Measurements from ENCODE around the gene GABRA6. TPM values are rescaled to one million over a fixed set of nuclear protein-coding genes. Genes with fewer than 3 reads are reported as not detected.

Gene GABRA6
- total RNA-seq, 4 donors from 2014 or later: not detected

GRCh38 chr5:161691911-161692310 is 6.4 kb downstream of the GABRA6 start:
- DNase-seq: no peak
- Histone ChIP-seq H3K4me1 (no peaks in the 10 kb centered on the region), H3K27ac (no peak overlapping the region), H3K36me3 (no peaks in the 10 kb centered on the region), H3K9me3 (no peaks in the 10 kb centered on the region), H3K27me3 (no peaks in the 10 kb centered on the region), H3K4me3 (no peak overlapping the region)
- WGBS, 2 donors: 66 to 73% methylated on average over 6 of the region's 7 CpGs
- TF ChIP-seq POLR2A (IDR thresholded peaks at IDR 0.05): no peak
- TF ChIP-seq, protein P1, sequence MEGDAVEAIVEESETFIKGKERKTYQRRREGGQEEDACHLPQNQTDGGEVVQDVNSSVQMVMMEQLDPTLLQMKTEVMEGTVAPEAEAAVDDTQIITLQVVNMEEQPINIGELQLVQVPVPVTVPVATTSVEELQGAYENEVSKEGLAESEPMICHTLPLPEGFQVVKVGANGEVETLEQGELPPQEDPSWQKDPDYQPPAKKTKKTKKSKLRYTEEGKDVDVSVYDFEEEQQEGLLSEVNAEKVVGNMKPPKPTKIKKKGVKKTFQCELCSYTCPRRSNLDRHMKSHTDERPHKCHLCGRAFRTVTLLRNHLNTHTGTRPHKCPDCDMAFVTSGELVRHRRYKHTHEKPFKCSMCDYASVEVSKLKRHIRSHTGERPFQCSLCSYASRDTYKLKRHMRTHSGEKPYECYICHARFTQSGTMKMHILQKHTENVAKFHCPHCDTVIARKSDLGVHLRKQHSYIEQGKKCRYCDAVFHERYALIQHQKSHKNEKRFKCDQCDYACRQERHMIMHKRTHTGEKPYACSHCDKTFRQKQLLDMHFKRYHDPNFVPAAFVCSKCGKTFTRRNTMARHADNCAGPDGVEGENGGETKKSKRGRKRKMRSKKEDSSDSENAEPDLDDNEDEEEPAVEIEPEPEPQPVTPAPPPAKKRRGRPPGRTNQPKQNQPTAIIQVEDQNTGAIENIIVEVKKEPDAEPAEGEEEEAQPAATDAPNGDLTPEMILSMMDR (IDR thresholded peaks at IDR 0.05): no peak
- intact Hi-C loops (cut with DNase I): no loop called here

DNA sequence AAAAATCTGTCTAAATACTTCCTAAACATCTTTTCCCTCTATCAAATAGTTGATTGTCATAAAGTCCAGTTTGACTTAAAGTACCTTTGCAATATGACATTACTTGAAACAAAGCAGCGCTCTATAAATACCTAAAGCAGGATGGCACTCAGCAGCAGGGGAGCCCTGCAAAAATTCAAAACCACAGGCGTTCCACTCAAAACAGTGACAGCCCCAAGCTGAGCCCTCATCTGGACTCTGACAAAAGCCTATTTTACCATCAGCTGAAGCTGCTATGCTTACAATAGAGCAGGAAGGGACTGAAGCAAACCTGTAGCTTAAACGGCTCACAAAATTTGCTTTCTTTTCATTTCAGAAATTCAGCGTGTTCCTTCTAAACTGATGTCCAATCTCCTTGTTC is 11.5 kb downstream of the GABRA6 start:
- Histone ChIP-seq H3K27me3 (no peaks in the 10 kb centered on the region), H3K36me3 (no peaks in the 10 kb centered on the region), H3K9me3 (no peaks in the 10 kb centered on the region), H3K27ac (no peak overlapping the region), H3K4me3 (no peak overlapping the region), H3K4me1 (no peaks in the 10 kb centered on the region)
- TF ChIP-seq, protein P1 (IDR thresholded peaks at IDR 0.05): no peak
- no peak for TF ChIP-seq POLR2A (IDR thresholded peaks at IDR 0.05)
- 68 to 78% methylated on average over 3 to 4 of the region's 4 CpGs for WGBS, 2 donors
- DNase-seq: no peak
- intact Hi-C loops (cut with DNase I): no loop called here

GRCh38 chr5:161700065-161700464 is 14.5 kb downstream of the GABRA6 start:
- H3K27me3 ChIP-seq: no peaks in the 10 kb centered on the region
- no peaks in the 10 kb centered on the region for H3K36me3 ChIP-seq
- TF ChIP-seq, protein P1 (IDR thresholded peaks at IDR 0.05): no peak
- no peak for TF ChIP-seq POLR2A (IDR thresholded peaks at IDR 0.05)
- H3K4me3 ChIP-seq: no peak overlapping the region
- H3K9me3 ChIP-seq: no peaks in the 10 kb centered on the region
- WGBS, 2 donors: 70 to 72% methylated on average over 4 of the region's 4 CpGs
- no peaks in the 10 kb centered on the region for H3K4me1 ChIP-seq
- intact Hi-C loops (cut with DNase I): no loop called here
- H3K27ac ChIP-seq: no peak overlapping the region
- no peak for DNase-seq

DNA sequence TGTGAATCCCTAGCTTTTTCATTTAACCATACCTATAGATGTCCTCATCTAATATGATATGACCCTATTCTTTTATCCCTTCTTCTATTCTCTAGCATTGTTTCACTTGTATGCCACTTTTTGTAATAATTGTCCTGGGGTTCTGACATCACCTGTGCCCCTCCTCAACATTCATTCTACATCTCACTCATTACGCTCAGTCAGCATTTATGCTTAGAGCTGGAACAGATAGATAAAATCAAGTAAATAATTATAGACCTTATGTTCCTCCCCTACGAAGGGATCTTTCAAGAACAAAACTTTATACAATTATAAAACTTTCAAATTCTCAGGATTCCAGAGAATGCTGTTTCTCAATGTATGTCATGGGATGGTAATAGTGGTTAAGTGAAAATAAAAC is 18.0 kb downstream of the GABRA6 start:
- no peaks in the 10 kb centered on the region for H3K36me3 ChIP-seq
- intact Hi-C loops (cut with DNase I): no loop called here
- DNase-seq: no peak
- no peak overlapping the region for H3K27ac ChIP-seq
- 67 to 77% methylated on average over 2 of the region's 2 CpGs for WGBS, 2 donors
- H3K27me3 ChIP-seq: no peaks in the 10 kb centered on the region
- no peak for TF ChIP-seq POLR2A (IDR thresholded peaks at IDR 0.05)
- TF ChIP-seq, protein P1 (IDR thresholded peaks at IDR 0.05): no peak
- H3K4me1 ChIP-seq: no peaks in the 10 kb centered on the region
- no peaks in the 10 kb centered on the region for H3K9me3 ChIP-seq
- no peak overlapping the region for H3K4me3 ChIP-seq

DNA sequence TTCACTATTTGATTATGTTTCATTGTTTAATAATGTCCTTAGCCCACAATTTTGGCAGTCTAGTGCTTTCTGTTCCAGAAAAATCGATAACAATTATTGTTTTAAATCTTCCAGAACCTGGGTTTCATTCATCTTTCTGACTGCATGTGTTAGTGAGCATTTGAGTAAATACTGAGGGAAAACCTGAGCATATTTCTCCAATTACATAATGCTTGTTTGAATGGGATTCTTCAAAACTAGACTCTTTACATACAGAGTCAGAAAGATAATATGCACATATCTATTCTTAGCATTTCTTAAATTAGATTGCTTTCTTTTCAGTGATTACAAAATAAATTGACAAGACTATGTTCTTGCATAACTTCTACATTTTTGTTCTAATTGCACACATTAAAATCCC is 21.9 kb downstream of the GABRA6 start:
- Histone ChIP-seq H3K27ac (no peak overlapping the region), H3K27me3 (no peaks in the 10 kb centered on the region), H3K4me3 (no peak overlapping the region), H3K9me3 (no peaks in the 10 kb centered on the region), H3K36me3 (no peaks in the 10 kb centered on the region), H3K4me1 (no peaks in the 10 kb centered on the region)
- 8 to 22% methylated on average over 1 of the region's 1 CpG for WGBS, 2 donors
- no peak for DNase-seq
- no peak for TF ChIP-seq POLR2A (IDR thresholded peaks at IDR 0.05)
- TF ChIP-seq, protein P1 (IDR thresholded peaks at IDR 0.05): no peak
- intact Hi-C loops (cut with DNase I): no loop called here
